Activated T-helper 1 cell treated with Interleukin-2 at 50 U/mL for 16 hours (primary cell): ENCODE results near the gene RAB35.
"Not testable (repeated sequence)": the region's sequence is repeated elsewhere in the genome, so short reads cannot be mapped to it uniquely, and the experiment has no call there.

Experiments used
- DNase-seq: peaks from one replicate; pipeline ENCODE4 v3.0.0-alpha.2; 2020; ENCODE audit warnings: low read depth

Gene RAB35

GRCh38 chr12:120060717-120061116 is 55.8 kb downstream of the RAB35 start:
- DNase-seq, result no peak

GRCh38 chr12:120060196-120060595 is 56.4 kb downstream of the RAB35 start:
- no peak for DNase-seq

GRCh38 chr12:120056739-120057138 is 59.8 kb downstream of the RAB35 start:
- DNase-seq, result no peak

- DNase-seq, result no peak
Observed at GRCh38 chr12:120055231-120056000, 61.1 kb downstream of the RAB35 start.

- no peak for DNase-seq
Observed at GRCh38 chr12:120054293-120054692, 62.3 kb downstream of the RAB35 start.

- no peak for DNase-seq
Observed at GRCh38 chr12:120051535-120051934, 65.0 kb downstream of the RAB35 start.

- no peak for DNase-seq
Observed at GRCh38 chr12:120049426-120049825, 67.1 kb downstream of the RAB35 start.

GRCh38 chr12:120048263-120048662 is 68.3 kb downstream of the RAB35 start:
- DNase-seq, result no peak

- DNase-seq, result no peak
Observed at GRCh38 chr12:120047072-120047471, 69.5 kb downstream of the RAB35 start.

GRCh38 chr12:120045367-120045766 is 71.2 kb downstream of the RAB35 start:
- DNase-seq, result not testable (repeated sequence)
